LHCN-M2 (cell line): ENCODE measurements around the gene SLC35F2. TPM values are rescaled to one million over a fixed set of nuclear protein-coding genes. Genes with fewer than 3 reads are reported as not detected.
A peak's percentile ranks its signal among the peaks of the same experiment; 100 is the strongest.
"Not testable (repeated sequence)": the region's sequence is repeated elsewhere in the genome, so short reads cannot be mapped to it uniquely, and the experiment has no call there.

Experiments used
- DNase-seq: peaks from one replicate; pipeline ENCODE4 v3.0.0-alpha.2; 2012; ENCODE audit warnings: low read depth
- total RNA-seq: library from RNA; depleted of rRNA; stranded (reverse); fragments of >200 nt; gene quantifications from 2 replicates; pipeline ENCODE4 v1.2.3, GENCODE V29; 2014

SLC35F2 gene
- total RNA-seq, 1 experiment from 2014 or later, result 9.3 TPM

DNA sequence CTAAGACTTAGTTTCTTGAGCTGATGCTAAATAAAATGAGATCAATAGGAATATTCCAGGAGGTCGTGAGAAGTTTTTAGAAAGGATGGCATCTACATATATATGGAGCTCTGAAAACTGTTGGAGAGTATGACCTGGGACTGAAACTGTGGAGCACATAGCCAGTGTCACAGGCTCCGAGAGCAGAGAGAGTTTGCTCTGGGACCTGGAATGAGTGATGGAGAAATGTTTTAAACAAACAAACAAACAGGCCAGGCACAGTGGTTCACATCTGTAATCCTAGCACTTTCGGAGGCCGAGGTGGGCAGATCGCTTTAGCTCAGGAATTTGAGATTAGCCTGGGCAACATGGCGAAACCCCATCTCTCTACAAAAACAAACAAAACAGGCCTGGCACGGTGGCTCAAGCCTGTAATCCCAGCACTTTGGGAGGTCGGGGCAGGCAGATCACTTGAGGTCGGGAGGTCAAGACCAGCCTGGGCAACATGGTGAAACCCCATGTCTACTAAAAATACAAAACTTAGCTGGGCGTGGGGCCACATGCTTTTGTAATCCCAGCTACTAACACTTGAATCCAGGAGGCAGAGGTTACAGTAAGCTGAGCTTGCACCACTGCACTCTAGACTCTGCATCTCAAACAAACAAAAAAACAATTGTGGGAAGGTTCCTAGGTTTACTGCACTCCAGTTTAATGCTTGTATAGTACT is 67.1 kb downstream of the SLC35F2 start:
- DNase-seq, result no peak

DNA sequence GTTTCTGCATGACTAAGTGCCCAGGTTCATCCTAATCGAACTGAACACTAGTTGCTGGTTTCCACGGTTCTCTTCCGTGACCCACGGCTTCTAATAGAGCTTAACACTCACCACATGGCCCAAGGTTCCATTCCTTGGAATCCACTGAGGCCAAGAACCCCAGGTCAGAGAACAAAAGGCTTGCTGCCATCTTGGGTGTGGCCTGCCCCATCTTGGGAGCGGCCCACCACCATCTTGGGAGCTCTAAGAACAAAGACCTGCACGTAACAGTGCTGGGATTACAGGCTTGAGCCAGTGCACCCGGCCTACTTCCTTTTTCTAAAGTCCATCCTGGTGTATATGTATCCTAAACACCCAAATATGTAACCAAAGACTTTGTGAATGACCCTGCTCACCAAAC is 68.8 kb downstream of the SLC35F2 start:
- no peak for DNase-seq

DNA sequence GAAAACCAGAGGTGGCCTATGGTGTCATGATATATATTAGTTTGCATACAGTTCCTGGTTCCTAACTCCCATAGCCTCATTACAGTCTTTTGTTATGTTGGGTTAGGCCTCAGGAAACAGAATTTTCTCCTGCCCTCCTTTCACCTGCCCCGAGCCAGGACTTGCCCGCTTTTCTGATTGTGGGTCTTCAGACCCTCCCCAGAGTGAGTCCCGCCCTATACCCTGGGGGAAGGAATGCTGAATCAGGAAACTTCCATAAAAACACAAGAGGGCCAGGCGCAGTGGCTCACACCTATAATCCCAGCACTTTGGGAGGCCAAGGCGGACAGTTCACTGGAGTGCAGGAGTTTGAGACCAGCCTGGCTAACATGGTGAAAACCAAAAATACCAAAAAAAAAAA is 70.9 kb downstream of the SLC35F2 start:
- DNase-seq, result no peak

DNA sequence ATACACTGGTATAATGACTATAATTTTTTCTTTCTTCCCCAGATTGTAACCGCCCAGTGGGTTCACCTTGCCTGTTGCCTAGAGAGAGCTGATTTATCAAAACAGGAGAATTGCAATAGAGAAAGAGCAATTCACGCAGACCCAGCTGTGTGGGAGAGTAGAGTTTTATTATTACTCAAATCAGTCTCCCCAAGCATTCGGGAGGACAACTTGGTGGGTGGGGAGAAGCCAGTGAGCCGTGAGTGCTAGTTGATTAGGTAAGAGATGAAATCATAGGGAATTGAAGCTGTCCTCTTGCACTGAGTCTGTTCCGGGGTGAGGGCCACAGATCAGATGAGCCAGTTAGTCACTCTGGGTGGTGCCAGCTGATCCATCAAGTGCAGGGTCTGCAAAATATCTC is 73.2 kb downstream of the SLC35F2 start:
- DNase-seq, result peak; percentile 27

DNA sequence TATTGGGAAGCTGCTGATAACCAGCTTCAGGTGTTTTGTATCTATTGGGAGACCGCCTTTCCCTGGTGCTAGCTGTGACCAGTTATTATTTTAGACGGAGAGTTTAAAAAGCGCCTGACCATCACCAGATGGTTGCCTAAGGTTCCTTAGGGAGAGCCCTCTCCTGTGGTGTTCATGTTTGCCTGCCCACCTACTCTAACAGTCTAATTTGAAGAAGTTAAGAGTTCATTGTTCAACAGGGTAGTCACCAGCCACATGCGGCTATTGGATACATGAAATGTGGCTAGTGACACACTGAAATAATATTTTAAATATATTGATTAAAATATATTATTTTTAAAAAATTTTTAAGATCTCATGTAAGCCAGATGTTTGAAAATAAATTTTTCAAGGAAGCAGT is 75.5 kb downstream of the SLC35F2 start:
- DNase-seq, result no peak

DNA sequence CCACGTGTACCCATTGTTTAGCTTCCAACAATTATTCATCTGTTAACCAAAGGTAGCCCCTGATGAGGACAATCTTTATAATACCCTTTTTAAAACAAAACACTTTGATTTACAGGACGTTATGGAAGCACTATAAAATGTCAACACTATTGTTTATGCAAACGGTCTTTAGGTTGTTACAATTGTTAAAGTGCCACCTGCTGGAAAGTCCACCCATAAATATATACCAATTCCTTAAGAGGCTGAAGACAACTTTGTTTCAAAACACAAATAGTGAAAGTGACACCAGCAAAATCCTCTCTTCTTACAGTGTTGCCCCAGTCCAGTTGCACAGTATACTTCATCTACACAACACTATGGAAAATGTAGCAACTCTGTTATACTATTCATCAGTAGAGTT is 77.8 kb downstream of the SLC35F2 start:
- no peak for DNase-seq

DNA sequence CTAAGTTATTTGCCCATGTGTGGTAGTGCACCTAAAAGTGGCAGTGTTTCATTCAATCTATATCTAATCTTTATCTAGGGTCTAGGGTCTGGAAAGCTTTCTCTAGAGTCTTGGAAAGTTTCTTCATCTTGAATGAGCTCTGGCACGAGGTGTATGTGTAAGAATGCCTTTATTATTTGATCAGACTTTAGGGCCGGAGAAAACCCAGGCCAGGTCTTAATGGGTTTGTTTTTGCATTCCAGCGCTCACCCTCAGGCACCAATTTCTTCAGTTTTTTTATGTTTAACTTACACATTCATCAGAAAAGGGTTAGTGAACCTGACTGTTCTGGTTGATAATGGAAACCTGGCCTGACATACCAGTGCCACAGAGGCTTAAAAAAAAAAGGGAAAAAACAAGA is 78.5 kb downstream of the SLC35F2 start:
- no peak for DNase-seq

DNA sequence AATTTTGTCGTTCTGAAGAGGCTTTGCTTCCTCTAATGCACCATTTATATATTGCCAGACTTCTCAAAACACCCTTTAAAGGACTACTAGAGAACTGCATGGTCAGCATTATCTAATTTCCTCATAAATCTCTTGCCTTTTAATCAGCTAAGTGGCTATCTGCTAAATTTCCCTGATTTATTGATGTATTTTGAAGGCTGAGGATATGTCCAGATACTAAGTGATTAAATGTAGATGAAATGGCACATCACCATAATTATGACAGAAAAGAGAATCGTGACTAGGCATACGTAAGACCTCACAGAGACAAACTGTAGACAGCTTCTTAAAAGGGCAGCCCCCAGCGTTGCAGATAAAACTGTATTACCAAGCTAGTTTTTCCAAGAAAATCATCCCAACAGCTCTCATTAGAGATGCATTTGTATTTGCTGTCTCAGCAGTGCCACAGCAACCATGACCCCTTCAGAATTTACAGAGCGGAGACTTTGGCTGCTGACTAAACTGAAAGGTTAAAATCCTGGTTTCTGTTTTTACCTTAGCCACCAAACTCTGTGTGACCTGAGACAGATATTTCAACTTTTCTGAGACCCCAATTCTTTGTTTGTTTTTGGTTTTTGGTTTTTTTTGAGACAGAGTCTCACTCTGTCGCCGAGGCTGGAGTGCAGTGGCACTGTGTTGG is 79.6 kb downstream of the SLC35F2 start:
- DNase-seq, result no peak

DNA sequence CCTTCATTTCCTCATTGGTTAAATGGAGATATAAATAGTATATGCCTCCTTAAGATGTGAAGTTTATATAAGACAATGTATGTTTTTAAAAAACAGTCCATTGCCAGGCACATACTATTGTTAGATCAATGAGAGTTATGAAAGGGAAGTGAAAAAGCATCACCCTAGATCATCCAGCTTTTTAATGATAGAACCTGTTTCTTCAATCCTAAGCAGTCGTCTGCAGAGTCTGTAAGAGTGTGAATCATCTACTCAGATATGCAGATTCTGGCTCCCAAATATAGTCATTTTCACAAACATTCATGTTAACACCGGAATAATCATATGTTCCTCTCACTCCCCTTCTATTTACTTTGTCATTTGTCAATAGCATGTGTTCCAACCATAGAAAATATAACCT is 81.5 kb downstream of the SLC35F2 start:
- no peak for DNase-seq

DNA sequence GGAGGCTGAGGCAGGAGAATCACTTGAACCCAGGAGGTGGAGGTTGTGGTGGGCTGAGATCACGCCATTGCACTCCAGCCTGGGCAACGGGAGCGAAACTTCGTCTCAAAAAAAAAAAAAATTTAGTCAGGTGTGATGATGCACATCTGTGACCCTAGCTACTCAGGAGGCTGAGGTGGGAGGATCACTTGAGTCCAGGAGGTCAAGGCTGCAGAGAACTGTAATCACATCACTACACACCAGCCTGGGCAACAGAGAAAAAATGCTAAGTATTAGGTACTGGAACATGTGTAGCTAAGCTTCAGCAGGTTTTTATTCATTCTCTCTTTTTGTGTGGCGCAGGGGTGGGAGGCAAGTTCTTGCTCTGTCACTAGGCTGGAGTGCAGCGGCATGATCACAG is 82.5 kb downstream of the SLC35F2 start:
- DNase-seq, result no peak

DNA sequence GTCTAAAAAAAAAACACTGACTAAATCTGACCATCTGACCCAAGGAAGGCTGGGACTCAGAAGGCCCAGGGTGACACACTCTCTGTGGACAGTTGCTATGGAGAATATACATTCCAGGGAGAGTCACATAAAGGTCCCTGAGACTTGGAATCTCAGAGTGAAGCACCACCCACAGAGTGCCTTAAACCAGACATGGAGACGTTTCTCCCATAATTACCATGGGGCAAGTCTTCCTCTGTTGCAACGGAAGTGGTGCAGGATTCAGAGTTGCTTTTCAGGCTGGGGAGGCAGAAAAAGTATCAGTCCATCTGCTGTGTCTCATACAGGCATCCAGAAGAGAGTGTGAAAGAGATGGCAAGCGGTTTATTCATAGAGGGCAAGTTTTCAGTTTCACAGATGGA is 88.0 kb downstream of the SLC35F2 start:
- DNase-seq, result peak; percentile 63

DNA sequence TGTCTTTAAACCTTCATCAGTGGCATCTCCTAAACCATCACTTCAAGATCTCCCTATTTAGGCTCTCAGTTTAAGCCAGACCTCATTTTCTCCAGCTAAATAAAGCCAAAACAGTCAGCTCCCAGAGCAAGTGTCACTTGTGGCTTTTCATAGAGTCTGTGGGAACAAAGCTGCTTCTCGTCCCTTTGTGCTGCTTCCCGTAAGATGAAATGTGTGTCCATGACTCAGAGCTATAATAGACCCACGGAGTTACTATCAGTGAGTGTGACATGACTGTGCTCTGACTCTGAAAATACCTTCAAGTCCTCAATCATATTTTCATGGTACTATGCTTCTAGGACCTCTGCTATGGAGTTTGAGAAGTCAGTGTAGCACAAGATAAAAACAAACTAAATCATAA is 89.4 kb downstream of the SLC35F2 start:
- DNase-seq, result peak; percentile 76

DNA sequence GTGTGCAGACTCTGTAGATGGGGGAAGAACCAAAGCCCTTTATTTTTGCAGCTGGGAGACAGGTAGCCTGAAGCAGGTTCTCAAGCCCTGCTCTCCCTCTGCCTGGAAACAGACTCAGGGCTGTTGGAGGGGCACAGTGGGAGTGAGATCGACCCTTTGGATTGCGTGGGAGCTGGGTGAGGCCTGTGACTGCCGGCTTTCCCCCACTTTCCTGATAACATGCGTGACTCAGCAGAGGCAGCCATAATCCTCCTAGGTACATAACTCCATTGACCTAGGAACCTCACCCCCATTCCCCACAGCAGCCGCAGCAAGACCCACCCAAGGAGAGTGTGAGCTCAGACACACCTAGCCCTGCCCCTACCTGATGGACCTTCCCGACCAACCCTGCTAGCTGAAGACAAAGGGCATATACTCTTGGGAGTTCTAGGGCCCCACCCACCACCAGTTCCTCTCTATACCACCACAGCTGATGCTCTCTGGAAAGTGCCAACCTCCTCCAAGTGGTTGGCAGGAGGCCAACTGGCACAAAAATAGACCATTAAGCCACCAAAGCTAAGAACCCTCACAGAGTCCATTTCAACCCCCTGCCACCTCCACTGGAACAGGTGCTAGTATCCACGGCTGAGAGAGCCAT is 99.8 kb downstream of the SLC35F2 start:
- not testable (repeated sequence) for DNase-seq

DNA sequence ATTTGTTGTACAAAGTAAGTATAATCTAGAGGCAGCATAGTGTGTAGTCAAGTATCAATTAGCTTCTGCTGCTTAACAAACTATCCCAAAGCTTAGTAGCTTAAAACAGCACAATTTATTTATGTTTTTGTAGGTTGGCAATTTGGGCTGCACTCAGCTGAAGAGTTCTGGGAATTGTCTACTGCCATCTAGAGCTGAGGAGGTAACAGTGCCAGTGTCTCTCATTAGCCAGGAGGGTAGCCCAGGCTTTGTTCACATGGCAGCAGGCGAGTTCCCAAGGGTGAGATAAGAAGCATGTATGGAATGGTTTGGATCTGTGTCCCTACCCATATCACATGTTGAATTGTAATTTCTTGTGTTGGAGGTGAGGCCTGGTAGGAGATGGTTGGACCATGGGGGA is 100.9 kb downstream of the SLC35F2 start:
- no peak for DNase-seq

DNA sequence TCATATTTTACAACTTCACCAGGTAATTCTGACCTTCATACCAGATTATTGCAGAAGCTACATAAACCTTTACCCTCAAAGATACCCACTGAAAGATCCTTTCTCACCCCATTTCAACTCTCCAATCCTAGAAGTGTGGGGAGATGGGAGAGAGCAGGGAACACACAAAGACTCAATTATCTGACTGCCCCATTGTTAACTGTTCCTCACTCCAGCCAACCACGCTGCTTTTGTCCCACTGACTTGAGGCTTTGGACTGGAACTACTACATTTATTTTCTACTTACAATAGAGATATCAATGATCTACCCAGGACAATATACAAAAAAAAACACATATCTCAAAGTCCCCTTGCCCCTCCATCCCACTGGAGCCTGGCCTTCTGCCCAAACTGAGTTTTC is 102.0 kb downstream of the SLC35F2 start:
- no peak for DNase-seq

DNA sequence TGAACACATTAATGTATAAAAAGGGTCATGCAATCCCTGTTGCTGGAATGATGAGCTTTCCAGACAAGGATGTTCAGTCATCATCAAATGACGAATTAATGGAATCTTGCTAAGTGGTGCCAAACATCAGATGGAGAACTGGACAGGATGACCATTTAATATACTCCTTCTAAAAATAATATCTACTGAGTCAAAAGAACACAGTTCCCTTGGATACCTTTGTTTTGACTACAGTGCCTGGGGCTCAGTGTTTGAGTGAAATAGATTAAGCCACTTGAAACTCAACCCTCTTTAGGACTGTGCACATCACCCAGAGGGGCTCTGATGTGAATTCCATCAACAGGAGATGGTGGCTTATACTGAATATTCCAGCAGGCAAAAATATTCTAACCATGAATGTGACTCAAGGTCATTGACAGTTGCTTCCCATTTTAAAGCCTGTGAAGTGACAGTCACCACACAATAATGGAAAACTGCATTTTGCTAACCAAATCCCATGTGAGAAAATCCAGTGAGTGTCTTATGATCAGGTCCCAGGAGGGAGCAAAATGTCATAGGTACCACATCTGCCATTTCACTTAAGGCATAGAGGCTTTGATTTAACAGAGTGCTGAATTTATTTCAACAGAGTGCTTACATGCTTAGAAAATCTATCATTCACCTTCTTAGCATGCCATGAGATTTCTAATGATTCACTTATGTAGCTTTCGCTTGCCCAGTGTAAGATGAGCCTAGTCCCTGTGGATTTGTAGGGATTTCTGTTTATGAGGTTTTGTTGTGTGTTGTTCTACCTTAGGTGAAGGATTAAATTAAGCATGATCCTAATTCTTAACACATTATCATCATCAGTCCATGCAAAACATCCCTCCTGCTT is 105.4 kb downstream of the SLC35F2 start:
- peak; percentile 3 for DNase-seq

DNA sequence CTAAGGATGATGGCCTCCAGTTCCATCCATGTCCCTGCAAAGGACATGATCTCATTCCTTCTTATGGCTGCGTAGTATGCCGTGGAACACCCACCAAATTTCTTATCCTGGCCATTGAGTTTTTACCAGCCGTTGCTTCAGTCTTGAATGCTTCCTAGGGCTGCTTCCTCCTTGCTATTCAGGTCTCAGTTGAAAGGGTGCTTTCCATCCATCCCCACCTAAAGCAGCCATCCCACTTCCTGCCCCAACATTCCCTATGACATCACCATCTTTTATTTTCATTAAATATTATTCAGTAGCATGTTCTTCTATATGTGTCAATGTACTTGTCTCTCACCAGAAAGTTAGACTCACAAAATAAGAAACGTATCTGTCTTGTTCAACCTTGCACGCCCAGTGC is 106.1 kb downstream of the SLC35F2 start:
- DNase-seq, result no peak

DNA sequence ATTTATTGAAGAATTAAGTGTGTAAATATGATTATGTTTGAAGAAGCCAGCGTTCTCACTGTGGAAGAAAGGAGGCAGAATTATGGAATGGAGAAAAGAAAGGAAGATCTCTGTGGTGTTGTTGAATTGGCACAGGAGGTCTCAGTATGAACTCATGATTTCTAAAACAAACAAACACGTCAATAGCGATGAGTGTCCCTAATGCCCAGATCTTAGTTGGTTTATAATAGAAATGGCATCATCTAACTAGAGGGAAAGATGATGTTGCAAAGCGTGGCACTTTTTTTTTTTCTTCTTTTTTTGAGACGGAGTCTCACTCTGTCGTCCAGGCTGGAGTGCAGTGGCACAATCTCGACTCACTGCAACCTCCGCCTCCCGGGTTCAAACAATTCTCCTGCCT is 107.5 kb downstream of the SLC35F2 start:
- no peak for DNase-seq

DNA sequence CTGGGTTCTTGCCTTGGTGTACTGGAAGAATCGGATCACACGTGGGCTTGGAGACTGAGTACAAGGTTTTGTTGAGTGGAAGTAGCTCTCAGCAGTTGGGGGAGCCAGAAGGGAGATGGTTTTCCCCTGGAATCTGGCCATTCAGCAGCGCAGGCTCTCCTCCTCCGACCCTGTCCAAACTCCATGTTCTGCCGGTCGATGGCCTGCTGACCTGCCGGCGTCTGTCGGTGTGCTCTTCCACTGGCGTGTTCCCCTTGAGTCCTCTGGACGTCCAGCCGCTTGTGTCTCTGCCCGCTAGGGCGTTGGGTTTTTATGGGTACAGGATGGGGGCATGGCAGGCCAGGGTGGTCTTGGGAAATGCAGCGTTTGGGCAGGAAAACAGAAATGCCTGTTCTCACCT is 108.3 kb downstream of the SLC35F2 start:
- no peak for DNase-seq

DNA sequence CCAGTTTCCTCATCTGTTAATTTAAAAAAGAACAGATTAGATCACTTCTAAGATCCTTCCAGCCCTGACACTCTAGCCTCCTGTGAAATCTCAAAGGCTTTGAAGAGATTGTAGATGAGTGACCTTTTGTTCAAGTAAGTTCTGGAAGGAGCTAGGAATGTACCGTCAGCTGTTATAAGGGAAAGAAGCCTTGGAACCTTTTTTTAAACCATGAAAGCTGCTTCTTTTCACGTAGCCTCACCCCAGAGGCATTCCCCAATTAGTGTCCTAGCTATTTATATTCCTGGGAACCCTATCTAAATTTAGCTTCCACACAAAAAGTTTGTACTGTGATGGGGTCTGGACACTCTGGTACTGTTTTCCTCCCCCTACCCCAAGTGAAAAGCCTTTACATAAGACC is 111.0 kb downstream of the SLC35F2 start:
- peak; percentile 70 for DNase-seq

DNA sequence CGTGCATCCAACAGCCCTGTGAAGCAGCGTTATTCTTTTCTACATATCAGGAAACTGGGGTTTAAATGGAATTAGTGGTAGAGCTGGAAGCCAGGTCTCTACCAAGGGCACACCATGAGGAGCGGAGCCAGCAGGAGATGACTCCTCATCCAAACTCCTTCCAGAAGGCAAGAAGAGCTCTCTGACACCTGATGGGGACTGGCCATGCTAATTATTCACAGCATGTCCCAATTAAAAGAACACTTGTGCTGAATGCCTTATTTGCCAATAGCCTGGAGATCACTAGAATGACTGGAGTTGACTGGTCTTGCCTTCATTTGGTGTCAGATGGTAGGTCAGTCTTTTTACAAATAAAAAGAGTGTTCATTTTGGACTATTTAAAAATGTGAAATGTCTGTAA is 113.9 kb downstream of the SLC35F2 start:
- DNase-seq, result no peak

DNA sequence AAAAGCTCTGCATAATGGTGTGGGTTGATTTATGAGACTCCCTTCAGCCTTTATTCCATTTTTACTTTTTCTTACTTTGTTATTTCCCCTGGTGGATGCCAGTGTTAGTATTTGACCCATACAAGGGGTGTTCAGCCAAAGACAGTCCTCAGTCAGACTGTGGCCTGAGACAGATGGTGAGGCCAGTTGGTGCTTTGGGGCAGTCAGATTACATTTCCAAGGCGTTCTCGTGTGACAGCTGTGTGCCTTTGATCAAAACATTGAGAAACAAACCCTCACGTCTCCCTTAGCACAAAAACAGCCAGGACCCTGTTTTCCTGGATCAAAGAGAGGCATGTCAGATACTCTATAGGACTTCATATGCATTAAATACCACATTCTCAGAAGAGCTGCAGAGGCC is 115.4 kb downstream of the SLC35F2 start:
- DNase-seq, result peak; percentile 64
